CD4-positive, alpha-beta T cell treated with Interleukin-6 at 100 ng/mL for 8 hours (primary cell): ENCODE data around the gene SHB.

ENCODE experiments used
- DNase-seq: peaks from one replicate; pipeline ENCODE4 v3.0.0-alpha.2; 2020; ENCODE audit warnings: mixed read lengths, low spot score

SHB gene

GRCh38 chr9:38008168-38009034 lies 60.6 kb downstream of the SHB start:
- no peak for DNase-seq

- no peak for DNase-seq
Measured at GRCh38 chr9:38007016-38007415, 62.0 kb downstream of the SHB start.

DNA sequence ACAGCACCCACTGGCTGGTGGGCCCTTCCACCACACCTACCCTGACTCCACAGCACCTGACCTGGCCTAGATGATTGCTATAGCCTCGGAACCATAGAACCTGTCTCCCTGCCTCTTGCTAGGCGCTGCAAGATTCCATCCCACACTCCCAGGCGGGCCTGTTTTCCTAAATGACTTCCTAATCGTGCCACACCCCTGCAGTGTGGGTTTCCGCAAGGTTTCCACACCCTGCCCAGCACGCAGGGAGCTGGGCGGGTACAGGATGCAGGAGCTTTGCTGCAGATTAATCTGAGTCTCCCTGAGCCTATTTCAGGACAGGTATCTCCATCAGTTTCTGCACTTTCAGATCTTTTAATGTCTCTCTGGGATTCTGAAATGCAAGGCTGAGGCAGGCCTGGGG lies 62.9 kb downstream of the SHB start:
- DNase-seq: no peak

- DNase-seq: no peak
Measured at GRCh38 chr9:38004809-38005560, 64.0 kb downstream of the SHB start.

DNA sequence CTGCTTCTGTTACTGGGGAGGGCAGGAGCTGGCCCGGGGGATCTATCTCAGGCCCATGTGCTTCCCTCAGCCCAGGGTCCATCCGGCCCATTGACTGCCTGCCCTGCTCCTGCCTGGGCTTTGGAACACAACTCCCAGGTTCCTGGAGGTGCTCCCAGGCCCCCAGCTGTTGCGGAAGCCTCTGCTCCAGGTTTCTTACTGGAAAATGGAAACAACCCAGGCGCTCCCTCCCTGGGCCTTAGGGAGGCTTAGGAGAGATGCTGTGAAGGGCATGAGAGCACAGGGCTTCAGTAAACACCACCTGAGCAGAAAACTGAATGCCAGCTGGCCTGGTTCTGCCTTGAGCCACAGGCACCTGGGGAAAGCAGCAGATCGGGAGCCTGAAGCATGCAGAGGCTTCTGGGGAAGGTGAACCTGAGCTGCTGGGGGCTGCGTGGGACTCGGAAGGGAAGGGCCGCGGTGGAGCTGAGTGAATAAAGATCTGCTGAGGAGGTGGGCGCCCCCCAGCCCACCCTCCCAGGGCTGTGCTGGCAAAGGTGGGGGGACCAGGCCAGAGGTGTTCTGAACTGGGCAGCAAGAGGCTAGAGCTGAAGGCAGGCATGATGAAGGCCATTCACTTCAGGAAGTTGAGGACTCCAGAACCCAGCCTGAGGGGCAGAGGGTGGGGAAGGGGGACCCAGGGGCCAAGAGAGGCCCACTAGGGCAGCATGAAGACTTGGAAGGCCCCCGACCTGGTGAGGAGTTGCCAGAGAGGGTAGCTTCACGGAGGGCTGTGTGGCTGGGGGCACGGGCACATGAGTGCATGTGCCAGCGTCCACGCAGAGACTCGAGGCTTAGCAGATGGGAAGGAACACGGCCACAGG lies 64.8 kb downstream of the SHB start:
- DNase-seq: no peak

- DNase-seq: no peak
Measured at GRCh38 chr9:38003230-38003629, 65.8 kb downstream of the SHB start.

- no peak for DNase-seq
Measured at GRCh38 chr9:38001430-38001829, 67.6 kb downstream of the SHB start.

- no peak for DNase-seq
Measured at GRCh38 chr9:38000735-38001134, 68.3 kb downstream of the SHB start.

DNA sequence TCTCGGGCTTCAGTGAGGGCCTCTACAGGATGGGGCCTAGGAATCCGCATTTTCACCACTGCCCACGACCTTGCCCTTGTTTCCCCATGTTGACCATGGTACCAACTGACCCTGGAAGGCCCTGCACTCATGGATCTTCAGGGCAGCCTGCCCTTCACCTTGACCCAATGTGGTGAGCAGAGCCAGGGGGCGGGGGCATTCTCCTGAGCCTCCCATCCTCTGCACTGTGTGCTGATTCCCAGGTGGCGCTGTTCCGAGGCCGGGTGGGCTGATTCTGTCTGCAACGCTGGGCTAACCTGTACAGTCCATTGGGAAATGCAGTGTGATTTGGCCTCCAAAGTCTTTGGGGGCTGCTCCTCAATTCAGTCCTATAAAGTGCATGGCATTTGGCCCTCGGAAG lies 68.7 kb downstream of the SHB start:
- DNase-seq: no peak

DNA sequence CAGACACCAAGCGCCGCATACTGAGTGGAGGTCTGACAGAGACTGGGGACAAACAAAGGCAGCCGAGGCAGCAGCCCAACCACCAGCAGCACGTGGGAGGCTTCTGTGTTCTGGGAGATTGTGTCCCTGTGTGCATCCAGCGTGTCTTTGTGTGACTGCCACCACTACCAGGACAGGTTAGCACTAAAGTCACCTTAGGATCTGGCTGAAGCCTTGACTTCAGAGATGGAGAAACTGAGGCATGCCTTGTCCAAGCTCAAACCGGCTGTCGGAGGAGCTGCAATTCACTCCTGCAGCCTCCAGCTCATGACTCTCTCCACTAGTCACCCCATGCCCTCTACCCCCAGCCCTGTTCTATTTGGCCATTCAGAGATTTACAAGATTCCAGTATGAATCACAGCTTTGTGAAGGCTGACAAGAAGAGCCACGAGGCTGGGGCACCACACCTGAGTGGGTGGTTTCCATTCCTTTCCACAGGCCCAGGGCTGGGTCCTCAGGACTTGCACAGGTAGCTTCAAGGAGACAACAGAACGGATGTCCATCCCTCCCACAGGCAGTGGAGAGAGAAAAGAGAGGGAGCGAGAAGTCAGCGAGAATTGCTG lies 69.3 kb downstream of the SHB start:
- no peak for DNase-seq

DNA sequence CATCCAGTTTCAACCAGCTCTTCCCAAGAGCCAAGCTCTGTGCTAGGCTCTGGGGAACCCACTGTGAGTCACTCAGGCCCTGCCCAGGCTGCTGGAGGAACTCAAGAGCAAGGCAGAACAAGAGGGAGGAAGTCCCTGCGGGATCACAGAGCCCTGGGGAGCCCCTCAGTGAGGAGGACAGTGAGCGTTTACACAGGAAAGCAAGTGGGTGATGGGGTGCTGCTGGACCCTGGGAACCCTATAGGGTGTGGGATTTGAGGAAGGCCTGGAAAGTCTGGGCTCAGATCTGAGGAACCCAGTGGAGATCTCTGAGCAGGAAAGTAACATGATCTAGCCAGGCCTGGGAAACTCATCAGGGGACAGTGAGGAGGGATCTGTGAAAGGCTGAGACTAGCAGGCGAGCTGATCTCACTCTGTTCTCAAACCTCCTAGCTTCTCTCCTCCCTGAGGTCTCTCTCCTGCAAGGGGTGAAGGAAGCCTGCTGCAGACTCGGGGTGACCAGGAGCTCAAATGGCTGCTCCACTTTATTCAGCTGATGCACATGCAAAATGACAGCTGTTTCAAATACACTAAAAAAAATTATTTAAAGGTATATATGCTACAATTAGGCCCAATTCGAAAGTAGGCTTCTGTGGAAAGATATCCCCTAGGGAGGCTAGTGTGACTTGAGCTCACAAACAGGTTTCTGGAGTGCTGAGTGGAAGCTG lies 70.0 kb downstream of the SHB start:
- DNase-seq: no peak

- DNase-seq: no peak
Measured at GRCh38 chr9:37997636-37998374, 71.2 kb downstream of the SHB start.

DNA sequence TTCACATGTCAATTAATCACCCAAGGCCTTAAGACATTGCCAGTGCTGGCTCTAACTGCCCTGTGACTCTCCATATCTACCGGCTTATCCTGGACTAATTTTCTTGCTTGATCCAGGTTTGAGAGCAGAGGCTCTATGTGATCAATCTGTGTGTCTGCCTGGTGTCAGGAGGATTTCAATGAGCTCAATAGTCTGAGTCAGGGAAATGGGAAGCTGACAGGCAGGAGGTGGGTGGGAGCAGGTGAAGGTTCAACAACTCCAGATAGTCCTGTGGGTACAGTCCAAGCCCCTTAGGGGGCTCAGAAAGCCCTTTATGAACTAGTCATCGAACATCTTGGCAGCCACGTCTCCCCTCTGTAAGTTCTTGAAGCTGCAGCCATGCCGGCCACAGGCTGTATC lies 72.2 kb downstream of the SHB start:
- DNase-seq: no peak

- DNase-seq: no peak
Measured at GRCh38 chr9:37995961-37996818, 72.8 kb downstream of the SHB start.

- no peak for DNase-seq
Measured at GRCh38 chr9:37995348-37995737, 73.7 kb downstream of the SHB start.

GRCh38 chr9:37994639-37995347 lies 74.2 kb downstream of the SHB start:
- no peak for DNase-seq

- DNase-seq: no peak
Measured at GRCh38 chr9:37992924-37993349, 76.1 kb downstream of the SHB start.

DNA sequence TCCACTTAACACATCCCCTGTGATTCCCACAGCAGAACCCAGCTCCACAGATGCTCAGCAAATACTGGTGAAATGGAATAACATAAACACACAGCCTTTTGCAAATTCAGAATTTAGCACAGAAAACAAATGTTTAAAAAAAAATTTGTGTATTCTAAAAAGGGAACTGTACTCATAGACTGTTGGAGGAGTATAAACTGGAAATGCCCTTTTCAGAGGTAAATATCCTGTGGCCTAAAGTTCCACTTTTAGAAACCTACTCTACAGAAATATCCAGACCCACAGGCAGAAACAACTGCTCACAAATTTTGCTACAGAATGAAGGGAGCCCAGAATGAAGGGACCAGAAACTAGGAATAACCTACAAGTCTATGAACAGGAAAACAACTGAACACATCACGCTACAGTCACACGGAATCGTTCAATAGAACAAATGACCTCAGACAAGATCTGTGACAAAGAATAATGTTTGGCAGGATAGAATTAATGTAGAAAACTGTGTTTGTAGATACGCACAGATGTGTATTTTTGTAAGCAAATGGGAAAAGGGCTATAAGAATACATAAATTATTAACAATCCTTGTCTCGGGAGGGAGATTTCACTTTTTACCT lies 78.5 kb downstream of the SHB start:
- DNase-seq: no peak

DNA sequence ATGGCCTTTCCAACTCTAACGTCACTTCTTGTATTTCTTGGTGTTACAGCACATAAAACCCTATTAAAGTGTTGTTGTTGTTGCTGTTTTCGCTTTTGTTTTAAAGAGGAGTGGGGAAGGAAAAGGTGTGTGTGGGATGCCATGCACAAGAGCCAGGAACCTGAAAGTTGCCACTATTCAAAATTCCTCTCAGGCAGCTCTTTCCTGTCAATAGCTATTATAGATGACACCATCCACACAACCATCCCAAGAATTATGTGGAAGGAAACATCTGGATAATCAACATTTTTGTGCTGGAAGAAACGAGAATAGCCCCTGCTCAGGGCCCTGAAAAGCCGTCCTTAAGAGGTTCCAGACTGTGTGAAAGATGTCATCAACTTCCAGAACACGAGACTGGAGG lies 79.3 kb downstream of the SHB start:
- DNase-seq: no peak
